GM18861 (cell line): ENCODE measurements around the gene GPR15.

ENCODE experiments used
- ATAC-seq: cut with Tn5 transposase; IDR thresholded peaks from one replicate; pipeline ENCODE4 v1.9.1; 2021; ENCODE audit not compliant: unreplicated experiment

GPR15 gene

GRCh38 chr3:98582042-98582441 is 50.3 kb downstream of the GPR15 start:
- no peak for ATAC-seq

- no peak for ATAC-seq
Observed at GRCh38 chr3:98583766-98584165, 52.0 kb downstream of the GPR15 start.
